GM12892 (cell line): ENCODE data around the gene THBS2.

Experiments used
- POLR2A ChIP-seq: IDR thresholded peaks from 2 replicates; pipeline ENCODE4 v1.6.1; 2011; ENCODE audit warnings: low read depth, low read length, control low read depth
- POLR2AphosphoS5 ChIP-seq: IDR thresholded peaks from 2 replicates; pipeline ENCODE4 v1.6.1; 2011; ENCODE audit warnings: low read depth, low read length, control low read depth

GRCh38 chr6:169186496-169187169 lies 67.0 kb downstream of the THBS2 start:
- no peak for TF ChIP-seq POLR2AphosphoS5
- no peak for TF ChIP-seq POLR2A
